T-helper 1 cell (primary cell): Measurements from ENCODE around the gene CHMP4B.

Experiments used
- DNase-seq, 5 donors: peaks; one replicate each; pipeline ENCODE4 v3.0.0-alpha.2; 2012 to 2020

The CHMP4B gene

DNA sequence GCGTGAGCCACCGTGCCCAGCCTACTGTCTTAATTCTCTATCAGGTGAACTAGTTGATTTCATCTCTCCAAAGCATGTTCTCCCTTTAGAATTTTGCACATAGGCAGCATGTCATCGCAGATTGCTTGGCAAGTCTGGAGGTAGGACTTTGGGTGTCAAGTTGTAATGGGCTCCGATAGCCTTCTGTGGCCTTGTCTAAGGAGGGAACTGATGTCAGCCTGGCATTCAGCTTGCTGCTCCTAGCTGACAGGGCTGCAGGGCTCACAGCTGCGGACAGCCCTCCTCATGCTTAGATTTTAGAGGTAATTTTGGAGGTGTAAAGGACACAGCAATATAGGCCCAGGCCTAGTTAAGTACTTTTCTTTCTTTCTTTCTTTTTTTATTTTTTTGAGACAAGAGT is 11.3 kb downstream of the CHMP4B start:
- no peak for DNase-seq

DNA sequence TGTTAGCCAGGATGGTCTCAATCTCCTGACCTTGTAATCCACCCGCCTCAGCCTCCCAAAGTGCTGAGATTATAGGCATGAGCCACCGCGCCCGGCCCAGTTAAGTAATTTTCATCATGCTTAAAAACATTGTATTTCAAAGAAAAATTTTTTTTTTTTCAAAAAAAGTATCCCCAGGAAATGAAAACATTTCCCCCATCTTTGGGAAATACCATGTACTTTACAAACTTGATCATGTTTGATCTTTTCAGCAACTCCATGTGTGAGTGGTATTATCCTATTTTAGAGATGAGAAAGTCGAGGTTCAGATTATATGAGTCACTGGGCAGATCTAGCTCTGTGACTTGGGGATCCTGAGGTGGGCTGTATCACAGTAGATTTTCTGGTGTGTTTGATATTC is 11.8 kb downstream of the CHMP4B start:
- DNase-seq: no peak

DNA sequence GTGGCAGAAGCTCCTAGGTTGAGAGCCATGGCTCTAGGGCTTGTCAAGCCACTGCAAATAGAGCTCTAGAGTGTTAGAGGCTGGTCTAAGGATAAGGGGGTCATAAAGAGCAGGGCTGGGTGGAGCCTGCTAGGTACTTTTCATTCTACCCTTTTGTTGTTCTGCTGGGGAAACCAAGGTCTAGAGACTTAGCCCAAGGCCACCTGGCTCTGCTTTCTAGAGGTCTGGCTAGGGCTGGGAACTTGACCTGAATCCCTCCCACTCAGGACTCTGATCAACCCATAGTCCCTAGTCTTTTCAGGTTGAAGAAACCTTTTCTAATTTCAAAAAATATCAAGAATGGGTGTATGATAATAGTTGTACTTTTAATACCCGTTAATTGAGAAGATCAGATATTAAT is 13.7 kb downstream of the CHMP4B start:
- DNase-seq: no peak

DNA sequence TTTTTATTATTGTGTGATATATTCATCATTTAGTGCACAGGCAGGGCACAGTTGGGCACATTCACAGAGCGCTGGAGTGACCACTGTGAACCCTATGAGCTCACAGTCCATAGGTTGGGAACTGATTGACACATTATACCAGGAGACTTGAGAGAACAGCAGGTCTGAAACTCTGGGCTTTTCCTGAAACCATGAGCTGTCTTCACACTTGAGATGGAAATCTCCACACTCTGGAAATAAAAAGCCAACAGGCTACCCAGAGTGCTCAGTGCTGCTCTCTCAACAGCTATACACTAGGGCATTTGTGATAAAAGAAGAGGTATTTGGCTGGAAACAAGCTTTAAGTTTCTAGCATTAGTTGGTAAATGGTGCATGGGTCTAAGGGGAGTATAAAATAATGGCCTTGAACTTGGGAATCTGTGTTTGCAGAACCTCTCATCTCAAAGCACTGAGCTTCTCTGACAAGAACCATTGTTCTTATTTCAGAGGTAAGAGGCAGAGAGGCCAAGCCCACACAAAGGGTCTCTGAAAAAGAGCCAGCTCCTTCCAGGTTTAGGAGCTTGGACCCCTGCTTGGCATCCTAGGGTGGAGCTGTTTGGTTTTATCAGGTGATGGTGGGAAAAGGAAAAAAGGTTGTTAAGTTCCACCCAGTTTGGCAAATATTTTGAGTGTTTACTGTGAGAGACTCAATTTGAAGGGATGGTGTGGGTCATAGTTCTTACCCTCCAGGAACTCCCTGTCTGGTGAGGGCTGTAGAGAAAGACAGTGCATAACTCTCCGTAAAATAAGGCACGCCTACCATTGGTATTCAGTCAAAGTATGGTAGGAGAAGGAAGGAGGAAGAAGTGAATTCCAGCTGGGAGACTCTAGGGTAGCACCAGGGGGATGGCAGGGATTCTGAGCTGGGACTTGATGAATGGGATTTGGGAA is 14.5 kb downstream of the CHMP4B start:
- no peak for DNase-seq

DNA sequence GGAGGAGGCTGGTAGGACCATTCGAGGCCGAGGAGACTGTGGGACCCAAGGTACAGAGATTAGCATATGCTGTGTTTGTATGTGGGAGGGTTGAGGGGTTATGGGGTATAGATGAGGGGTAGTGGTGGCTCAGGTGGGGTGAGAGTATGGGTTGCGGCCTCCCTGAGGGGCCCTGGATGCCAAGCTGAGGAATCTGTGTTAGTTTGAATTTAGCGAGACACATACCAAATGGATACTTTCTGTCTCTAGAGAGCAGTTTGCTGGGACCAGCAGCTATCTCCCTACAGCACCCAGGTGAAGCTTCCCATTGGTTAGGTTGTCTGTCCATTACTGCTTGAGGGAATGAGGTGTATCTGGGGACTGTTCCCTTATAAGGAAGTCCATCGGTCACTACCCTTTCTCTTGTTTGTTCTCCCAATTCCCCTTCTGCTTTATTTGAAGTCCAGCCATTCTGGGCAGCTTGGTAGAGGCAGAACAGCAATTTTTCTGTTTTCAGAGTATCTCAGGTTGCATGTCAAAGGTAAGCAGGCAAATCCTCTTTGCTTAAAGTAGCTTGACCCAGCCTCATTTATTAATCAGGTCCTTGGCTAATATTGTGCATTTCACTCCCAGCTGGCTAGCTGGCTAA is 15.2 kb downstream of the CHMP4B start:
- no peak for DNase-seq

DNA sequence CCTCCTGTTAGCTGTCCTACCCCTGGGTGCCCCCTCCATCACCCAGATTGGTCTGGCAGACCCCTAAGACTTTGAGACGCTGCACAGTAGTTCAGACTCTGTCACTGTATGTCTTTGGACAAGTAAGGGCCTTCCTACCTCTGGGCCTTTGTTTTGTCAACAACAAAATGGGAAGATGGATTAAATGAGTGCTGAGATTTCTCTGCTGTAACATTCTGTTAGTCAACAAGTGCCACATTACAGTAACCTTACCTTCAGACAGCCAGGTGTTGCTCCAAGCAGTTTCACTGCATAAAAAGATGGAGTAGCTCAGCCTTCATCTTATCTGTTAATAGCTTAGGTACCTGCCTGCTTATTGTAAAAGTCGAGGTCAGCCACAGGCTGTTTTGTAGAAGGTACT is 16.0 kb downstream of the CHMP4B start:
- no peak for DNase-seq

DNA sequence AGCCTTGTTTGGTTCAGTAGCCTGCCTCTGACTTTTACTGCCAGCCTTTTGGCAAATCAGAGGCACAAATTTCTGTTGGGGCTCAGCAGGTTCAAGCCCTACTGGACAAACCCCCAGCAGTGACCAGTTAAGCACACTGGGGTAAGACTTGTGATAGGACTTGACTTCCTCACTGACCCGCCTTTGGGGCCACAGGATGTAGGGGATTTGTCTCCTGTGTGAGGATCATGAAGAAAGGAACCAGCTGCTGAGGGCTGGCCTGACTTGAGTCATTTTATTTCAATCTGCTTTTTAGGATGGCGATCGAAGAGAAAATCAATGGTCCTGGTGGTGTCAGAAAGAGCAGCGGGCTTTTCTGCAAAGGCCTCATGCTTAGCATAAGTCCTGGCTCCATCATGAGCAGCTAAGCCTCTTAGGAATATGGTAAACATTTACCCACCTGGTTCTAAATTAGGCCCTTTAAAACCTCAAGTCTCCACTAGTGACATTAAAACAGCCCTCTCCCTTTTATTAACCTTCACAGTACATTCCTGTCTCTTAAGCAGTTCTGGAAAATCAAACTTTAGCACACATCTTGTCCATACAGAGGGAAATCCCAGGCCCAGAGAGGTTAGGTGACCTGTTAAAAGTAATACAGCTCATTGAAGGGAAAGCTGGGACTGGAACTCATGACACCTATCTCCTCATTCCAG is 16.6 kb downstream of the CHMP4B start:
- no peak for DNase-seq

DNA sequence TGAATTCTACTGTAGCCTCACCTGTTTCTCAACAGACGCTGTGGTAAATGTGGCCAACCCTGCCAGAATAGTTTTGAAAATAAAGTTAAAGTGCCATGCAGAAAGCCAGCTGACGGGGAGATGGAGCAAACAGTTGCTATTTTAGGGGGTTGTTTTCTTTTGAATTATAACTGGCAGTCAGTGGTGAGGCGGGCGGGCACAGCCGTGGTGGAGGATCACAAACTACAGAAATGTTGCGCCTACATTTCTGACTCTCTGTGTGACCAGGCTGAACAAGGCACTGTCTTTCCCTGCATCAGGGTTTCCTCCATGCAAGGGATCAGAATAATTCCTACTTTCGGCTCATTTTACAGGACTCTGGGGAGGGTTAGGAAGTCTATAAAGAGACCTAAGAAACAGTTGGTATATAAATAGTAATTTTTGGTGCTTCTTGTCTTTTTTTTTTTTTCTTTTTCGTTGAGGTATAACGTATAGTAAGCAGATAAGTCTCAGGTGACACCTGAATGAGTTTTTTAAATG is 17.2 kb downstream of the CHMP4B start:
- DNase-seq: no peak

DNA sequence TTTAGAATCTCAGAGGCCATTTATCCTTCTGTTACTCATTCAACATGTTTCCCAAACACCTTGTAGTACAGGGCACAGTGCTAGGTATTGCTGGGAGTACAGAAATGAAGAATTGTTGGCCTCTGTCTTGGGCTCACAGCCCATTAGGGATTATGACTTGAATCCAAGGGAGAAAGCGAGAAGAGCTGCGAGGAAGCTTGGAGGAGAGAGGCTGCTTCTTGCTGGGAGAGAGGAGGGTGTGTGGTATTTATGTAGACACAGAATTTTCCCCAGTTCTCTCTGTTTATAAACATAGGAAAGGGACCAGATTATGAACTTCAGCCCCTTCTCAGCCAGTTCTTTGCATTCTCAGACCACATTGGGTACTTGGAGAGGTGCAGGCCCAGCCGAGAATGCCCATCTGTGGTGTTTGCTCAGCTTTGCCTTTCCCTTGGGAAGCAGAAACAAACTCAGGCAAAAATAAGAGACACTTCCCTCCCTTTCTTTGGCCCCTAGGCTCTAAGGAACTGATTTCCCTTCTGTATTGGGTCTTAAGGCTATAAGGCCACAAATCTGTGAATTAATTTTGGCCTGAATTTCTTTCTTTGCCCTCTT is 17.9 kb downstream of the CHMP4B start:
- DNase-seq: no peak

DNA sequence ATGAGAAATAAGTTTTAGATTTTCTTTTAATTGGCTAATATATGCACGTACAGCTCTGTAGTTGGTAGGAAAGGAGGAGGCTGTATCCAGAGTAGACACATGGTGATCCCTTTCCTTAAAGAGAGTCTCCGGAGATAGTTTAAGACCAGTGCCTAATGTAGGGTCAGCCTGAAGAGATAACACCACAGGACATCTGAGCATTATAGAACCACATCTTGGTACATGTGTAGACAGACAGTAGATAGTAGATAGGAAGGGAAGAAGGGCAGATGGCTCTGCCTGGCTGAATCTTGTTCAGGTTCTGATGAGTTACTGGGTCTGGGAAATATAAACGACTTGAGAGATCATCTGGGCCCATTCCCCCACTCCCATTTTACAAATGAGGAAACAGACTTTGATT is 18.5 kb downstream of the CHMP4B start:
- no peak for DNase-seq

DNA sequence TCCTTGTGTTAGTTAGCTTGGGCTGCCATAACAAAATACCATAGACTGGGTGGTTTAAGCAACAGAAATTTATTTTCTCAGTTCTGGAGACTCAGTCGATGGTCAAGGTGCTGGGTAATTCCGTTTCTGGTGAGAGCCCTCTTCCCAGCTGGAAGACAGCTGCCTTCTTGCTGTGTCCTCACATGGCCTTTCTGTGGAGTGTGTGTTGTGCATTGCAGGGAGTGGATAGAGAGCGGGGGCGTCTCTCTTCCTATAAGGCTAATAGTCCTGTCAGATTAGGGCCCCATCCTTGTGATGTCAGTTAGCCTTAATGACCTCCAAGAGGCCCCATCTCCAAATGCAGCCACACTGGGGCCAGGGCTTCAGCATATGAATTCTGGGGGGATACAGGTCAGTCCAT is 19.2 kb downstream of the CHMP4B start:
- DNase-seq: no peak

DNA sequence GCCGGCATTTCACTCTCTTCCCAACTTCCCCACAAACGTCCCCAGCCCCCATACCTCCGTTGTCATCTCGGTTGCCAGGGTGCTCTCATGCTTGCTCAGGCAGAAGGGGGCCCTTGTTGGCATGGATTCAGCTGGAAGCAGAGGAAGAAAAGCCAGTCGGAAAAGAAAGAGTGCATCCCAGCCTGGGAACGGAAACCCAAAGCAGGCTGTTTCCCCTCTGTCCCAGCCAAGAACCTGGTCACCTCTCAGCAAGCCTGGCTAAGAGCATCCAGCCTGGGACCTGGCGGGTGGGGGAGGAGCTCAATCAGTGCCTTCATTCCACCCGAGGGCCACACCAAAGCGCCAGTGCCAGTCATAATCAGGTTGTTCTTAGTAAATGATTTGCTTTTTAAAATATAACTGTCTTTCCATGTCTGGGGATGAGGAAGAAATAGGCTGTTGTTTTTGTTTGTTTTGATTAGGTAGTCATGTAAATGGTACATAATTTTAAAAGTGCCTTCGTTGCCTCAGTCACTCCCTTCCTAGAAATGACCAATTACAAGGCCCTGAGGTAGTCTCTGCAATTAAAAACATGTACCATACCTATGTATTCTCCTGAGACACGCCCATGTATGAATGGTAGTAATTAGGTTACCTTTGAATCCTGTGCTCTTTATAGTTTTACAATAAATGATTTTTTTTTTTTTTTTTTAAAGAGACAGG is 21.1 kb downstream of the CHMP4B start:
- DNase-seq: no peak

DNA sequence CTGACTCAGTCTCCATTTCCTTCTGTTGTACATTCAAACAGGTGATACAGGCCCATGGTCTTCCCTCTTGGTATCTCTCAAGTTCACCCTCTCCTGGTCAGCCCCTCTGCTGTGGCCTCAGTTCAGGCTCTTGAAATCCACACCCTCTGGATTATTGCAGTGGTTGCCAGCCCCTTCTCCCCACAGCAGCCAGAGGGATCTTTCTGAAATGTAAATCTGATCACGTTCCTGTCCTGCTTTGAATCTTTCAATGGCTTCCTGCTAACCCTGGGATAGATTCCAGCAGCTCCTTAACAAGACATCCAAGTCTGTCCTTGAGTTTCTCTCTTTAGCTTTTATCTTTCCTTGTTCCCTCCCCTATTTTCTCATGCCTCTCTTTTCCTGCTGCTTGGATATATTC is 22.2 kb downstream of the CHMP4B start:
- no peak for DNase-seq

DNA sequence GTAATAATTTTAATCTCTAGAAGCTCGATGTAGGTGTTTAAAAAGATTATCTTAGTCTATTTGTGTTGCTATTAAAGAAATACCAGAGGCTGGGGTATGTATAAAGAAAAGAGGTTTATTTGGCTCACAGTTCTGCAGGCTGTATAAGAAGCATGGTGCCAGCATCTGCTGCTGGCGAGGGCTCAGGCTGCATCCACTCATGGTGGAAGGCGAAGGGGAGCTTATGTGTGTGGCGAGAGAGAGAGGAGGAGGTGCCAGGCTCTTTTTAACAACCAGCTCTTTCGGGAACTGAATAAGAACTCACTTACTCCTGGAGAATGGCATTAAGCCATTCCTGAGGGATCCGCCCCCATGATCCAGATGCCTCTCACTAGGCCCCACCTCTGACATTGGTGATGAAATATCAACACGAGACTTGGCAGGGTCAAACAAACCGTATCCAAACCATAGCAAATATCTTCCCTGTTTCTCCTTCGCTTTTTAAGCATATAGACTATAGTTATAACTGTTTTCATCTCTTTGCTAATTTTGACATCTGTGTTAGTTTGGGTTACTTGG is 24.5 kb downstream of the CHMP4B start:
- no peak for DNase-seq

DNA sequence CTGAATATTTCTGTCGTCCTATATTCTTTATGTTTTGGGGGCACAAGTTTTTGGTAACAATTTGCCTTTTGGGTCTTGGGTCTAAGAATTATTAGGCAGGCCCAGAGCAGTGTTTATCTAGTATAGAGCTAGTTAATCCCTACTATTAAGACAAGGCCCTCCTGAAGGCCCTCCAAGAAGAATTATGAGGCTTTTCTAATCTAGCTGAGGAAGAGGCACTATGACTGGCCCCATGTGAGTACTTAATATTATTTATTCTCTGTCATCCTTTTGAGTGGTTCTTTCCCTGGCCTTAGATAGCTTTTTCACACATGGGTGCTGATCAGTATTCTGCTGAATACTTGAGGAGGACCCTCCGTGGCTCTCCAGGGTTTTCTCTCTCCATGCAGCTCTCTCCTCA is 25.1 kb downstream of the CHMP4B start:
- no peak for DNase-seq

DNA sequence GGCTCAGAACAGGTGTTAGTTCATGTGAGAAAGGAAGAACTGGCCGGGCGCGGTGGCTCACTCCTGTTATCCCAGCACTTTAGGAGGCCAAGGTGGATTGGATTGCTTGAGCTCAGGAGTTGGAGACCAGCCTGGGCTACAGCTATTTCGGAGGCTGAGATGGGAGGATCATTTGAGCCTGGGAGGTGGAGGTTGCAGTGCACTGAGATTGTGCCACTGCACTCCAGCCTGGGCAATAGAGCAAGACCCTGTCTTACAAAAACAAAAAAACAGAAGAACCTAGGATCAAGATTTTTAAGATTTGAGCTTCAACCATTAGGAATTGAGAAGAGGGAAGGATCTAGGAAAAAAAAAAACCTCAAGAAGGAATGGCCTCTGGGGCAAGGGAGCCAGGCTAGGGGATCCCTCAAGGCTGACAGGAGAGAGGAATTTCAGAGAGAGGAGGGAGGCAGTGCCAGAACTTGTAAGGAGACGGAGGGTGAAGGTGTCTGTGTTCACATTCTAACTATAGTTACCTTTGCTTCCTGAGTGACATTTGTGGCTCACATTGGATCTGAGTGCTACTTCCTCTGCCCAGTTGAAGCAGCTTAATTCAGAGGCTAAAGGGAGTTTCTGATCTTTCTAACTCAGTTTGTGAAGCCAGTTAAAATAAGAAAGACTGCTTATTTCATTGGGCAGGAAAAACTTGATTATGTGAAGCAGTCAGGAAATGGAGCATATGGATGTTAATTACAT is 26.1 kb downstream of the CHMP4B start:
- DNase-seq: no peak

DNA sequence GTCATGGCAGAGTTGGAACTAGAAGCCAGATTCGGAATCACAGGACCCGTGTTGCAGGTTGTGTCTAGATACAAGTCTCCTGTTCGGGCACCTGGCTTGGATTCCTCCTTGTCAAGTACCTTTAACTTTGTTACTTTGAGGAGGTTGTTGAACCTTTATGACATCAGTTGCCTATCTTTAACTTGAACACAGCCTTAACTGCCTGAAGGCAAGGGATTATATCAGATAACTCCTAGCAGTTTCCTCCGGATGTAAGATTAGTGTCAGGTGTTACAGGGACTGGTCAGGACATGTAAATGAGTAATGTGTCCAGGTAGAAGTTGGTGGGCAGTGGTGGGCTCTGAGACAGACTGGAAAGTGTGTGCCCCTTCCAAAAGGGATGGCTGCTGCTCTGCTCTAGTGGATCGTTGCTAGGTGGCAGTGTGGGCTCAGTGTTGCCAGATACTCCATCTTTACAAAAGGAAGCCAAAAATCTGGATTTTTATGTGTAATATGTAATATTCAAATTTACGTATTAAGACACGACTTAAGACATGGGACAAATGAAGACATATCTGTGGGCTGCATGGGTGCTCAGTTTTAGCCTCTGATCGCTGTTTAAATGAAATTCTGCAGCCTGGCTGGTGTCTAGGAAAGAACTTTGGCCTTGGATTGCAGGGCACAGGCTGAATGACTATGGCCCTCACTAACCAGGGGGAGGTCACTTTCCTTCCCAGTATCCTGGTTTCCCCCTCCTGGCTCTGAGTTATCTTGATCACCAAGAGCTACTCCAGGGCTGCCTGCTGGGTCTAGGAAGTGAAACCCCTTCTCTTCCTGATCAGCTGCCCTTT is 27.1 kb downstream of the CHMP4B start:
- DNase-seq: no peak

DNA sequence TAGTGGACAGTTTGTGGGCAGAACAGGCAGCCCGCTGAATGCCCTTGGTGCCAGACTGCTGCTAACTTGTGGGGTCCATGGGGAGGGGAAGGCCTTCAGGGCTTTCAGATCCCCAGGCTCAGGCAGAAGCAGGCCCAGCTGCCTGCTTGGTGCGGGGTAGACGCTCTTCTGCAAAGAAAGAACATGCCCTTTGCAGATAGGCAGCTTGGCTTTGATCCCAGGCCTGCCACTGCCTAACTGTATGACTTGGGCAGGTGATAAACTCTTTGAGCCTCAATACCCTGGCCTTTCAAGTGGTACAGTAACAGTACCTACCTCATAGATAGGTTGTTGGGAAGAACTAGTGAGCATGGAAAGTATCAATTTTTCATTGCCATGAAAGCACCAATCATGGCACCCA is 28.4 kb downstream of the CHMP4B start:
- no peak for DNase-seq

DNA sequence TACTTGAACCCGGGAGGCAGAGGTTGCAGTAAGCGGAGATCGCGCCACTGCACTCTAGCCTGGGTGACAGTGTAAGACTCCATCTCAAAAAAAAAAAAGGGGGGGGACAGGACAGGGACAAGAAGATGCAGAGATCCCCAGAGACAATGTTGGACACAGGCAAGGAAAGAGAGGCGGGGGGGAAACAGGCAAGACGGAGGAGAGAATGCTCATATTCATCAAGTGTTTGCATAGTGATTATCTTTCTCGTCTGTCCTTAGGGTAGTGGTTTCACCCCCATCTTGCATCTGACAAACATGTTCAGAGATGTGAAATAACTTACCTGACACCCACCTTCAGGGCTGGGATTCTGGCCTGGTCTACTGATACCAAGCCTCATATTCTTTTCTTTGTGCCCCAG is 29.0 kb downstream of the CHMP4B start:
- DNase-seq: no peak

DNA sequence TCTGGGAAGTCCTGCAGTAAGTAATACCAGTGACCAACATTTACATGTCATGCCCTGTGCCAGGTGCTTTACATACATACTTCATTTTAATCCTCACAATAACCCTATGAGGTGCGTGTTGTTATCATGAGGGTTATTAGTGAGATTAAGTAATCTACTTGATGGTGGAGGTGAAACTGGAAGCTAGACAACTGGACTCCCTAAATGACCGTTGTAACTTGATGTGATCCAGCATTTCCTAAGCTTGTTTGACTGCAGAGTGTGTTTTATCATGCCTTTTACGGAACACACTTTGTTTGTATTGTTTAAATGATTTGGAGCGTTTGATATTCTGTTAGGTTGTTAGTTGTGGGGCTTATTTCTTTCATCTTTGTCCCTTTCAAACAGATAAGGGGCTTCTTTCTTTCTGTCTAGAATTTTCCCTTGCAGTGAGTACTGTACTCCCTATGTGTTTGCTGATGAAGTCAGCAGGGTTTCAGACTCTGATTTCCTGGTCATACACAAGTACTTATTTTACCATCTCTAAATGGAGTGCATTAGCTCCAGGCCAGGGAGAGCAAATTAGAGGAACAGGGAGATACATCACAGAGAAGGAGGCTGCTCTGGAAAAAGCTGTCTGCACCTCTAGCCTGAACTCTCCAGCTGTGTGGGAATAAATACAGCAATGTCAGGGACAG is 29.7 kb downstream of the CHMP4B start:
- no peak for DNase-seq
